H1 (cell line): ENCODE data around the gene NR5A2. TPM values are rescaled to one million over a fixed set of nuclear protein-coding genes. Genes with fewer than 3 reads are reported as not detected.

Experiments
- BACH1 ChIP-seq: IDR thresholded peaks from 2 replicates; pipeline ENCODE4 v1.6.1; 2012; ENCODE audit warnings: low read length, improper control_type of control experiment
- CHD1 ChIP-seq: IDR thresholded peaks from 2 replicates; pipeline ENCODE4 v1.6.1; 2012; ENCODE audit warnings: low read depth, low read length, improper control_type of control experiment
- polyA plus RNA-seq, 7 experiments: library from polyadenylated mRNA; depleted of rRNA in 3 of 7; stranded (reverse) in 5 of 7; unstranded in 2 of 7; fragments of >200 nt in 5 of 7; fragments of 200-250 nt in 2 of 7; gene quantifications; 1 replicate in 5 of 7; 2 replicates in 1 of 7; 4 replicates in 1 of 7; pipeline versions ENCODE4 v1.2.1 to v1.2.3, GENCODE V29; 2011 to 2013; ENCODE audit warnings: missing spikeins in 2 of 7, mixed read lengths in 2 of 7
- total RNA-seq: library from RNA; stranded (reverse); fragmentation: NEBNext Ultra II Directional; extraction: Animal tissue kit (Norgen Biotek cat#: 25700); gene quantifications from 2 replicates; pipeline ENCODE4 v1.2.1, GENCODE V29; 2021

NR5A2 gene
- total and polyA plus RNA-seq, 2 of the 8 experiments (the other 6 are each of a cell fraction or from before 2014, with no cell fraction given): 1.7 to 11.6 TPM

- TF ChIP-seq CHD1: no peak
- TF ChIP-seq BACH1: no peak
These were observed 88.8 kb downstream of the NR5A2 start (continued) for GRCh38 chr1:200116324-200116723.
